ENCODE results near the gene WWOX. TPM values are rescaled to one million over a fixed set of nuclear protein-coding genes. Genes with fewer than 3 reads are reported as not detected.

WWOX gene
- total RNA-seq, 4 donors from 2014 or later = 76.8 to 102 (median 83.6) TPM

DNA sequence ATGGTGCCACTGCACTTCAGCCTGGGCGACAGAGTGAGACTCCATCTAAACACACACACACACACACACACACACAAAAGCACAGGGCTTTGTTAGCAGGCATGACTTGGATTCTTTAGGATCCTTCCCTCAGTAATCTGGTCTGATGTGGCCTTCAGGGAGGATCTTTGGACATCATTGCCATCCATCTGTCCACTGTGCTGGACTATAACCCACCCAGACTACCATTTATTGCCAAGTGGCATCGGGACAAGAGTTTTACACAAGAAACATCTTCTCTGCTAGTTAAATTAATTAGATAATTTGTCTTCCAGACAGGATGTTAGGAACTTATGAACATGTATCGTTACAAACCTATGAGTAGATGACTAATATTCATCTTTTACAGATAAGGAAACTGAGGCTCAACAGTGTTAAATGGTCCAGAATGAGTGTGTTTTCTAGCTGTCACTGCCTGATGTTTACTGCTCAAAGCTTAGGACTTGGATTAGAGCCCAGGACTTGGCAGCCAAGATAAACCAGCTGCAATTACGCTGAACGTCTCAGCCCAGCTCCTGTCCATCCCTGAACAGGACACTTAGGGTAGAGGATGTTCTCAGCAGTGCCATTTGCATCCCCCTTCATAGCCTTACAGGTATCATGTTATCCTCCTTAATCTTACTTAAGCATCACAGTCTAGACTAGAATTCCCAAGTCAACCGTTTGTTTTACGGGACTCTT, 285.8 kb downstream of the WWOX start:
- no peaks in the 10 kb centered on the region for H3K9me3 ChIP-seq
- H3K4me3 ChIP-seq = no peak overlapping the region
- TF ChIP-seq EP300 (IDR thresholded peaks at IDR 0.05) = no peak
- WGBS, 2 donors = 76 to 79% methylated on average over 7 of the region's 7 CpGs
- H3K27ac ChIP-seq = no peak overlapping the region
- H3K4me1 ChIP-seq = peaks cover 0 to 18% (median 0%) of the 10 kb centered on the region in 4 donors
- peaks cover 0 to 13% (median 0%) of the 10 kb centered on the region in 3 donors for H3K36me3 ChIP-seq
- no peak for DNase-seq (ENCODE audit: low spot score in 2 of 2)
- no peaks in the 10 kb centered on the region for H3K27me3 ChIP-seq

DNA sequence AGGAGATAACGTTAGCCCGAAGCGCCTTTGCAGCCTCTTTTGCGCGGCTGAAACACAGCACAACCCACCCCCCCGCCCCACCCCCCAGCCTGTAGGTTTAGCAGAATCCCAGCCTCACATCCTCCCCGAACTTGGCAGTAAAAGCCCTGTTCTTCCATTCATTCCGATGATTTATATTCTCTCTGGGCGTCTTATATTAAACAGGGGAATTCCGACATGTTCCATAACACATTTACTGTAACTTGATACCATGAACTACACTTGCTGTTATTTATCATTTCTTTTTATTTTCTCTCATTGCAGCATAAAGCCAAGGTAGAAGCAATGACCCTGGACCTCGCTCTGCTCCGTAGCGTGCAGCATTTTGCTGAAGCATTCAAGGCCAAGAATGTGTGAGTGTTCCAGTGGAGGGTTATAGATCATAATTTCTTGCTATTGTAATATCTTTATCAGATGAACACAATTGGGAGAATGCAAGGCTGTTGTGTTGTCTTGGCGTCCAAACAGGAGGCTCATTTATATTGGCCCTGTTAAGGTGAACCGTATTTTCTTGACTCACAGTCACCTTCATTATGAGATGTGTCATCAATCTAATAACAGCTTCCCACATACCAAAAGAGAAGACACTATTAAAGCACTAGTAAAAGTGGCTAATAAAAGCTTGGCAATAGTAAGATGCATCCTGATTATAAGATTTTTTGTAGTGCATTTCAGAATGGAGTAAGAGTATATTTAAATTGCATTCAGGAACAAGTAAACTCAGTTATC, 287.3 kb downstream of the WWOX start:
- H3K36me3 ChIP-seq = peaks cover 0 to 13% (median 0%) of the 10 kb centered on the region in 3 donors
- no peak for DNase-seq (ENCODE audit: low spot score in 2 of 2)
- peaks cover 0 to 6% (median 0%) of the 10 kb centered on the region in 4 donors for H3K9me3 ChIP-seq
- H3K4me1 ChIP-seq = peaks cover 0 to 25% (median 0%) of the 10 kb centered on the region in 4 donors
- 61 to 68% methylated on average over 15 of the region's 15 CpGs for WGBS, 2 donors
- TF ChIP-seq EP300 (IDR thresholded peaks at IDR 0.05) (no peak), POLR2A (IDR thresholded peaks at IDR 0.05) (no peak), CTCF (IDR thresholded peaks at IDR 0.05) (no peak)
- no peak overlapping the region for H3K4me3 ChIP-seq
- no peak overlapping the region for H3K27ac ChIP-seq
- no peaks in the 10 kb centered on the region for H3K27me3 ChIP-seq

- Histone ChIP-seq H3K27me3 (no peaks in the 10 kb centered on the region), H3K36me3 (peaks cover 0 to 19% (median 0%) of the 10 kb centered on the region in 3 donors), H3K4me1 (peaks cover 0 to 25% (median 0%) of the 10 kb centered on the region in 4 donors), H3K9me3 (peaks cover 0 to 11% (median 0%) of the 10 kb centered on the region in 4 donors), H3K27ac (no peak overlapping the region), H3K4me3 (no peak overlapping the region)
- TF ChIP-seq CTCF (IDR thresholded peaks at IDR 0.05) = no peak
- TF ChIP-seq POLR2A (IDR thresholded peaks at IDR 0.05) = no peak
- TF ChIP-seq EP300 (IDR thresholded peaks at IDR 0.05) = no peak
- no peak for DNase-seq (ENCODE audit: low spot score in 2 of 2)
- 84 to 96% methylated on average over 8 of the region's 8 CpGs for WGBS, 2 donors
Measured at GRCh38 chr16:78389009-78389498, 289.6 kb downstream of the WWOX start.

DNA sequence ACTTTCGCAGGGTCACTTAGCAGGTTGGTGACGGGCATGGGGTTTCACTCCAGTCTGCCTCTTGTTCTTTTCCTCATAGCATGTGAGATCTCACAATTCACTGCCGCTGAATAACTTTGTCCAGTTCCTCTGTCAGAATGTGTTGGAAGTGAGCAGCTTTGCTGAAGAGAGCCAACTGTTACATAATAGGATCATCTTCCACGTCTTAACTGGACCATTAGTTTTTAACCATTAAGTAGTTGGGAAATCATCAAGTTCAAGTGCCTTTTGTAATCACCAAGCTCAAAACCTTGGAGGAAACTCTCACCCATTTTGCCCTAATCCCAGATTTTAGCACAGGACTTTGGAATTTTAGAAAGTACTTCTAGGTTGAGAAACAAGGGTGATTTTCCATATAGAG, 290.6 kb downstream of the WWOX start:
- Histone ChIP-seq H3K36me3 (peaks cover 0 to 19% (median 0%) of the 10 kb centered on the region in 3 donors), H3K4me3 (no peak overlapping the region), H3K27ac (no peak overlapping the region), H3K4me1 (peaks cover 0 to 25% (median 0%) of the 10 kb centered on the region in 4 donors), H3K9me3 (peaks cover 0 to 11% (median 0%) of the 10 kb centered on the region in 4 donors), H3K27me3 (no peaks in the 10 kb centered on the region)
- peak in 1 of 2 donors; percentile 9 for DNase-seq (ENCODE audit: low spot score in 2 of 2)
- 66% methylated on average over 4 of the region's 4 CpGs for WGBS, 2 donors
- no peak for TF ChIP-seq POLR2A (IDR thresholded peaks at IDR 0.05)
- peak in 1 of 2 donors; percentile 71 for TF ChIP-seq EP300 (IDR thresholded peaks at IDR 0.05)

DNA sequence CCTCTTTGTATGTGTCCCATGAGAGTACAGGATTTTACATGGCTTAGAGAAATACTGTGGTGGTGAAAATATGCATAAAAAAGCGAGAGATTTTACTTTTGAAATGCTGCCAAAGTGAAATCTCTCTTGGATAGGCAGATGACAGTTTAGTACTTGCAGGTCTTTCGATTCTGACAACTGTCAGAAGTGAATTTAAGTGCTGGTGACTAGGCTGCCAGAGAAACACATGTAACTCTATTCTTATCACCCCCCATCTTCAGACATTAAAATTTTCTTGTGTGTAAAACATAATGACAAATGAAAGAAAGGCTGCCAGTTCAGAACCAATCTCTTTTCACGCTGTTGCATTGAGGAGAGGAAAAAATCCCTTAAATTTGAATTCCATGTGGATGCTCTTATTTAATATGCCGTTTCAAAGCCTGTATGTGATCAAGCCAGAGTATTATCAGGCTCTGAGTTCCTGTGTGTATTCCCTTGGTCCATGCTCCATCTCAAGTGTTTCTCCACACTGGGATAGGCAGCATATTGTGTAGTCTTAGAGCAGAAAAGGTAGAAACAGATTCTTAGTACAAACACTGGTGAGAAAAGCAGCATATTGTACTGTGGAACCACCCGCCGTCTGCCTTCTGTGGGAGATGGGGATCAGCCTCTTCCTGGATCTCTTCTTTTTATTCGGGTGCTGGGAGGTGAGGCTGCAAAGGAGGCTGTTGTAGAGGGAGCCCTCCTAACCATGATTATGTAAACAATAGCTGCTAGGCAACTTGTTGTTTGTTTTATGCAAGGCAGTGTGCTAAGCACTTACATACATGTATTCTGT, 291.3 kb downstream of the WWOX start:
- Histone ChIP-seq H3K36me3 (peaks cover 0 to 19% (median 0%) of the 10 kb centered on the region in 3 donors), H3K9me3 (peaks cover 0 to 11% (median 0%) of the 10 kb centered on the region in 4 donors), H3K4me1 (peaks cover 0 to 23% (median 0%) of the 10 kb centered on the region in 4 donors), H3K27ac (no peak overlapping the region), H3K4me3 (no peak overlapping the region), H3K27me3 (no peaks in the 10 kb centered on the region)
- TF ChIP-seq POLR2A (IDR thresholded peaks at IDR 0.05) = no peak
- no peak for TF ChIP-seq CTCF (IDR thresholded peaks at IDR 0.05)
- TF ChIP-seq EP300 (IDR thresholded peaks at IDR 0.05) = no peak
- no peak for DNase-seq (ENCODE audit: low spot score in 2 of 2)
- WGBS, 2 donors = 74% methylated on average over 7 of the region's 7 CpGs
